Heart left ventricle (tissue), 16 donors: ENCODE data around the gene EPS8L1. TPM values are rescaled to one million over a fixed set of nuclear protein-coding genes. Genes with fewer than 3 reads are reported as not detected.

Experiments
- ATAC-seq, 4 donors: fragments of 200-7000 bp; cut with Tn5 transposase; one replicate each; pipeline ENCODE4 v1.9.1; 2020 to 2022; ENCODE audit warnings: moderate library complexity in 4 of 4, mild to moderate bottlenecking in 3 of 4, moderate number of reproducible peaks in 1 of 4
- DNase-seq, 5 donors: peaks; one replicate each; pipeline ENCODE4 v3.0.0-alpha.2; 2020
- H3K27ac ChIP-seq, 12 donors: fragments of 200-600 bp; sonication (generic) in 4 of 12; one replicate each; pipeline versions ENCODE4 v1.5.0 to v1.8.0; 2016 to 2022; ENCODE audit warnings: mild to moderate bottlenecking in 2 of 12
- H3K27me3 ChIP-seq, 9 donors: fragments of 200-600 bp; sonication (generic) in 2 of 9; one replicate each; pipeline versions ENCODE4 v1.5.1 to v1.8.0; 2016 to 2022; ENCODE audit warnings: mild to moderate bottlenecking in 3 of 9
- H3K36me3 ChIP-seq, 9 donors: fragments of 200-600 bp; sonication (generic) in 2 of 9; one replicate each; pipeline versions ENCODE4 v1.5.0 to v1.8.0; 2018 to 2022; ENCODE audit warnings: mild to moderate bottlenecking in 2 of 9
- H3K4me1 ChIP-seq, 12 donors: fragments of 200-600 bp; sonication (generic) in 4 of 12; one replicate each; pipeline versions ENCODE4 v1.5.0 to v1.8.0; 2016 to 2022; ENCODE audit warnings: mild to moderate bottlenecking in 3 of 12
- H3K4me3 ChIP-seq, 12 donors: fragments of 200-600 bp; sonication (generic) in 4 of 12; one replicate each; pipeline versions ENCODE4 v1.5.0 to v1.8.0; 2017 to 2022; ENCODE audit warnings: mild to moderate bottlenecking in 9 of 12, moderate library complexity in 4 of 12
- H3K9me3 ChIP-seq, 12 donors: fragments of 200-600 bp; sonication (generic) in 4 of 12; one replicate each; pipeline versions ENCODE4 v1.5.0 to v1.8.0; 2016 to 2022; ENCODE audit warnings: mild to moderate bottlenecking in 1 of 12
- CTCF ChIP-seq, 12 donors: fragments of 200-600 bp; sonication (generic) in 4 of 12; IDR thresholded peaks; one replicate each; pipeline versions ENCODE4 v1.5.0 to v1.8.0; 2018 to 2022; ENCODE audit warnings: antibody characterized with exemption in 12 of 12, mild to moderate bottlenecking in 5 of 12
- POLR2A ChIP-seq, 2 donors: fragments of 450-650 bp; IDR thresholded peaks; one replicate each; pipeline ENCODE4 v1.6.1; 2017; ENCODE audit warnings: antibody characterized with exemption in 2 of 2, mild to moderate bottlenecking in 2 of 2, moderate library complexity in 2 of 2
- WGBS, 4 donors: extraction: QIAGEN DNeasy Blood & Tissue Kit in 2 of 4; methylation state at CpG; one replicate each; pipeline versions ENCODE4 v1.1.5 to v1.1.7; 2013 to 2018; 5-methylcytosine and 5-hydroxymethylcytosine counted together
- intact Hi-C, 10 donors: fragments of 100-400 bp; cut with DNase I; formaldehyde crosslinking; loops; one replicate each; pipeline versions ENCODE4 v1.11.1 to v1.14.2; 2022
- polyA plus RNA-seq, 2 donors: library from polyadenylated mRNA; stranded (reverse); fragments of 200-250 nt; gene quantifications; one replicate each; pipeline ENCODE4 v1.2.3, GENCODE V29; 2013
- total RNA-seq, 9 donors: library from RNA; depleted of rRNA in 2 of 9; stranded (reverse); fragments of >200 nt in 2 of 9; fragmentation: NEBNext Ultra II Directional in 3 of 9; extraction: Animal tissue kit (Norgen Biotek cat#: 25700) in 3 of 9; gene quantifications; one replicate each; pipeline versions ENCODE4 v1.1.0 to v1.2.4, GENCODE V29; 2016 to 2023
- donor health status: ischemic (EF 13 %, LVEDD 7.1; RV severe dilation, severe dysfunction).
- donor health status: healthy with polysubstance abuse.
- donor health status: DM: no; HTN: yes; CAD: no.
- donor health status: DM: no; HTN: no; CAD: no.
- donor health status: ischemic (EF 25% LVEDD 6.9; RV normal size, moderate dysfunction).
- donor health status: ischemic (EF 25% LVEDD 5.7; RV mildly dilated, moderate dysfunction).
- donor health status: healthy.
- donor health status: DM: yes; HTN: yes; CAD: no.
- donor health status: ischemic (EF 35%, LVEDD 5.7; RV mildly dilated, moderate dysfunction).
- donor health status: nonischemic (EF 11% LVEDD 7.7; RV severe dilation, severe dysfunction).
- donor health status: DM: yes; HTN: yes; CAD: no.
- donor health status: PGD.
- donor health status: ischemic (EF 29% LVEDD 5.4; RV normal size, mild dysfunction).
- donor health status: nonischemic (EF 23%, LVEDD 6.1; RV moderate dilation, normal function).

EPS8L1 gene
- total and polyA plus RNA-seq, 11 donors = 0.44 to 25.5 (median 2.0) TPM

GRCh38 chr19:55115446-55116065, 39.9 kb downstream of the EPS8L1 start:
- DNase-seq = peak in 1 of 5 donors; percentile 68
- ATAC-seq = peak in 1 of 4 donors; percentile 8
- intact Hi-C loops = loop anchor here in 2 of 10 donors (2.0 to 5.0 kb wide), 3 partner anchors 27 to 53 kb away; partner anchors contain the start of genes RDH13 (in 1 of the 2) and TNNI3 (in 1 of the 2)
- 25 to 37% (median 27%) methylated on average over 13 of the region's 13 CpGs for WGBS, 4 donors
- Histone ChIP-seq H3K9me3 (no peaks in the 10 kb centered on the region), H3K4me1 (peaks cover 5 to 67% (median 48%) of the 10 kb centered on the region in 12 donors), H3K4me3 (peak overlapping the region; percentile 66 to 98 (median 90)), H3K36me3 (peaks cover 0 to 14% (median 7%) of the 10 kb centered on the region in 9 donors), H3K27me3 (no peaks in the 10 kb centered on the region), H3K27ac (peak overlapping the region; percentile 90 to 99 (median 96))
- TF ChIP-seq POLR2A (IDR thresholded peaks at IDR 0.05) (no peak), CTCF (IDR thresholded peaks at IDR 0.05) (no peak)

- no peaks in the 10 kb centered on the region for H3K27me3 ChIP-seq
- no peaks in the 10 kb centered on the region for H3K9me3 ChIP-seq
- H3K4me3 ChIP-seq = peak overlapping the region; percentile 66 to 98 (median 90)
- WGBS, 4 donors = 0 to 1% (median 1%) methylated on average over 25 of the region's 25 CpGs
- peaks cover 5 to 64% (median 47%) of the 10 kb centered on the region in 12 donors for H3K4me1 ChIP-seq
- DNase-seq (peak; percentile 77 to 83 (median 81)), ATAC-seq (peak; percentile 17 to 42 (median 30))
- peaks cover 0 to 12% (median 7%) of the 10 kb centered on the region in 9 donors for H3K36me3 ChIP-seq
- intact Hi-C loops = loop anchor here in 1 of 10 donors (2.0 to 5.0 kb wide), 2 partner anchors 41 to 54 kb away; partner anchors contain the start of genes RDH13 and TNNI3
- H3K27ac ChIP-seq = peak overlapping the region; percentile 90 to 99 (median 96)
- no peak for TF ChIP-seq CTCF (IDR thresholded peaks at IDR 0.05)
- TF ChIP-seq POLR2A (IDR thresholded peaks at IDR 0.05) = no peak
These were observed 40.7 kb downstream of the EPS8L1 start for GRCh38 chr19:55116232-55116858.

- DNase-seq = peak in 2 of 5 donors; percentile 46 to 56
- Histone ChIP-seq H3K27me3 (no peaks in the 10 kb centered on the region), H3K27ac (peak within 1 kb of the TSS; percentile 90 to 99 (median 96)), H3K4me1 (peaks cover 5 to 57% (median 43%) of the 10 kb centered on the region in 12 donors), H3K36me3 (peaks cover 0 to 7% (median 5%) of the 10 kb centered on the region in 9 donors), H3K9me3 (no peaks in the 10 kb centered on the region), H3K4me3 (peak within 1 kb of the TSS; percentile 66 to 98 (median 90))
- TF ChIP-seq POLR2A (IDR thresholded peaks at IDR 0.05) (no peak), CTCF (IDR thresholded peaks at IDR 0.05) (no peak)
- ATAC-seq = no peak
- WGBS, 4 donors = 0 to 1% (median 0%) methylated on average over 19 to 97 of the region's 97 CpGs
- intact Hi-C loops = loop anchor here in 1 of 10 donors (2.0 to 5.0 kb wide), 2 partner anchors 40 to 54 kb away; partner anchors contain the start of genes RDH13 and TNNI3
These were observed 41.4 kb downstream of the EPS8L1 start, which contains the start of gene PPP1R12C for GRCh38 chr19:55116859-55117662. PPP1R12C (minus strand) TSS chr19:55117637; CDS start chr19:55117543, 94 bp downstream.
